Activated CD4-positive, alpha-beta T cell treated with anti-CD3 and anti-CD28 coated beads, Interleukin-2, amount 50 U/mL, for 4 hours (primary cell): ENCODE results near the gene PPFIBP2.
A peak's percentile ranks its signal among the peaks of the same experiment; 100 is the strongest.
"Not testable (repeated sequence)": the region's sequence is repeated elsewhere in the genome, so short reads cannot be mapped to it uniquely, and the experiment has no call there.

ENCODE experiments used
- DNase-seq, 2 experiments: peaks; one replicate each; pipeline ENCODE4 v3.0.0-alpha.2; 2020

The PPFIBP2 gene

GRCh38 chr11:7638710-7639642 lies 125.2 kb downstream of the PPFIBP2 start:
- DNase-seq, result no peak

GRCh38 chr11:7639643-7640025 lies 125.8 kb downstream of the PPFIBP2 start:
- DNase-seq, result no peak

- DNase-seq, result no peak
Observed at GRCh38 chr11:7640816-7641215, 127.0 kb downstream of the PPFIBP2 start.

GRCh38 chr11:7642747-7643146 lies 128.9 kb downstream of the PPFIBP2 start:
- no peak for DNase-seq

GRCh38 chr11:7643314-7643713 lies 129.5 kb downstream of the PPFIBP2 start:
- DNase-seq, result no peak

GRCh38 chr11:7645206-7645605 lies 131.4 kb downstream of the PPFIBP2 start:
- DNase-seq, result no peak

- no peak for DNase-seq
Observed at GRCh38 chr11:7646866-7647265, 133.1 kb downstream of the PPFIBP2 start.

- DNase-seq, result no peak
Observed at GRCh38 chr11:7648264-7648663, 134.5 kb downstream of the PPFIBP2 start.

- DNase-seq, result no peak
Observed at GRCh38 chr11:7651140-7651551, 137.3 kb downstream of the PPFIBP2 start.

GRCh38 chr11:7651700-7652099 lies 137.9 kb downstream of the PPFIBP2 start:
- no peak for DNase-seq

- no peak for DNase-seq
Observed at GRCh38 chr11:7654195-7654705, 140.5 kb downstream of the PPFIBP2 start.

GRCh38 chr11:7655253-7656217 lies 141.7 kb downstream of the PPFIBP2 start:
- DNase-seq, result no peak

- DNase-seq, result no peak
Observed at GRCh38 chr11:7656704-7657103, 142.9 kb downstream of the PPFIBP2 start.

GRCh38 chr11:7657306-7658025 lies 143.7 kb downstream of the PPFIBP2 start:
- DNase-seq, result no peak

GRCh38 chr11:7663531-7663930 lies 149.7 kb downstream of the PPFIBP2 start:
- not testable (repeated sequence) for DNase-seq

GRCh38 chr11:7664867-7665266 lies 151.1 kb downstream of the PPFIBP2 start:
- DNase-seq, result no peak

- peak; percentile 49 to 55 for DNase-seq
Observed at GRCh38 chr11:7665473-7666291, 151.9 kb downstream of the PPFIBP2 start.

GRCh38 chr11:7666292-7666866 lies 152.6 kb downstream of the PPFIBP2 start:
- no peak for DNase-seq

- no peak for DNase-seq
Observed at GRCh38 chr11:7667460-7667859, 153.7 kb downstream of the PPFIBP2 start.

GRCh38 chr11:7668464-7668863 lies 154.7 kb downstream of the PPFIBP2 start:
- no peak for DNase-seq

GRCh38 chr11:7668911-7669310 lies 155.1 kb downstream of the PPFIBP2 start:
- no peak for DNase-seq
